HepG2 (cell line): ENCODE measurements around the gene GIMAP8. TPM values are rescaled to one million over a fixed set of nuclear protein-coding genes. Genes with fewer than 3 reads are reported as not detected.

ENCODE experiments used
- ATAC-seq: fragments of 200-7000 bp; cut with Tn5 transposase; 3 replicates; pipeline ENCODE4 v1.9.1; 2020; ENCODE audit warnings: mild to moderate bottlenecking, moderate library complexity
- BruUV-seq: library from RNA; stranded (reverse); fragments of 400-500 nt; replicated peaks from 2 replicates; lab custom pipeline; 2021; lab: Mats Ljungman, UMichigan
- CTCF ChIA-PET: fragments of 300-600 bp; formaldehyde crosslinking; extraction: SDS; loops from one replicate; lab custom pipeline; 2021; ENCODE audit warnings: low total read pairs, inconsistent platforms, low intra/inter-chr PET ratio; lab: Yijun Ruan, JAX
- POLR2A ChIA-PET: fragments of 350-600 bp; sonication (Branson Sonifier 250); formaldehyde crosslinking; loops from one replicate; lab custom pipeline; 2020; ENCODE audit warnings: antibody characterized with exemption, inconsistent platforms; lab: Yijun Ruan, JAX
- DNase-seq: peaks from one replicate; pipeline ENCODE4 v3.0.0-alpha.2; 2015; ENCODE audit warnings: low spot score
- FAIRE-seq: peaks from 3 replicates; lab custom pipeline; 2011; peaks lifted over from hg19 to GRCh38; lab: Jason Lieb, UNC
- H2AFZ ChIP-seq: one replicate; pipeline ENCODE4 v1.6.1; 2011; ENCODE audit warnings: low read length, inconsistent platforms
- H3K27ac ChIP-seq: fragments of 300-600 bp; 3 replicates; pipeline ENCODE4 v1.8.0; 2011; ENCODE audit warnings: mixed run types, mild to moderate bottlenecking, mixed read lengths, low read length, inconsistent platforms; ENCODE audit not compliant: insufficient read depth; ENCODE audit errors: extremely low read length
- H3K27me3 ChIP-seq, 2 experiments: fragments of 200-600 bp in 1 of 2; 2 replicates in 1 of 2; 3 replicates in 1 of 2; pipeline versions ENCODE4 v1.6.0 to v1.8.0; 2011; ENCODE audit warnings: low read length in 2 of 2, mild to moderate bottlenecking in 2 of 2, moderate library complexity in 2 of 2, inconsistent platforms in 1 of 2; ENCODE audit not compliant: insufficient read depth in 2 of 2, control insufficient read depth in 1 of 2
- H3K36me3 ChIP-seq, 2 experiments: fragments of 200-600 bp in 1 of 2; replicated peaks in 1 of 2; 2 replicates in 1 of 2; 3 replicates in 1 of 2; pipeline versions ENCODE4 v1.5.1 to v1.8.0; 2011; ENCODE audit warnings: low read length in 2 of 2, inconsistent platforms in 1 of 2; ENCODE audit not compliant: insufficient read depth in 2 of 2, control insufficient read depth in 1 of 2
- H3K4me1 ChIP-seq: 2 replicates; pipeline ENCODE4 v1.5.1; 2012; ENCODE audit warnings: low read length, inconsistent platforms; ENCODE audit not compliant: insufficient read depth
- H3K4me2 ChIP-seq: 2 replicates; pipeline ENCODE4 v1.6.0; 2011; ENCODE audit warnings: low read depth, low read length, inconsistent platforms
- H3K4me3 ChIP-seq, 3 experiments: fragments of 200-600 bp in 1 of 3; sonication (generic), shearing (Covaris generic) in 1 of 3; replicated peaks in 1 of 3; 2 replicates each; pipeline ENCODE4 v1.5.1; 2011 to 2016; ENCODE audit warnings: low read length in 3 of 3, inconsistent platforms in 2 of 3, low read depth in 2 of 3, mild to moderate bottlenecking in 2 of 3, control low read depth in 1 of 3, mixed read lengths in 1 of 3; ENCODE audit not compliant: insufficient read depth in 1 of 3
- H3K79me2 ChIP-seq: one replicate; pipeline ENCODE4 v1.6.1; 2011; ENCODE audit warnings: low read length, inconsistent platforms; ENCODE audit not compliant: insufficient read depth
- H3K9ac ChIP-seq: 2 replicates; pipeline ENCODE4 v1.6.0; 2011; ENCODE audit warnings: mild to moderate bottlenecking, low read depth, low read length, inconsistent platforms; ENCODE audit not compliant: insufficient read depth
- H3K9me3 ChIP-seq: 2 replicates; pipeline ENCODE4 v1.5.1; 2012; ENCODE audit warnings: mild to moderate bottlenecking, low read length
- H4K20me1 ChIP-seq: 2 replicates; pipeline ENCODE4 v1.6.0; 2011; ENCODE audit warnings: inconsistent platforms, mild to moderate bottlenecking, low read length, moderate library complexity; ENCODE audit not compliant: insufficient read depth
- BHLHE40 ChIP-seq: IDR thresholded peaks from 2 replicates; pipeline ENCODE4 v1.6.1; 2011; ENCODE audit warnings: low read length, improper control_type of control experiment
- BRD4 ChIP-seq: sonication (generic); formaldehyde crosslinking; IDR thresholded peaks from 2 replicates; pipeline ENCODE4 v1.4.0; 2020; ENCODE audit warnings: missing genetic modification reagents
- CTCF ChIP-seq: sonication (generic); formaldehyde crosslinking; IDR thresholded peaks from 2 replicates; pipeline ENCODE4 v1.5.0; 2020; ENCODE audit warnings: mild to moderate bottlenecking, missing genetic modification reagents, moderate library complexity
- NFAT5 ChIP-seq: sonication (generic); formaldehyde crosslinking; IDR thresholded peaks from 2 replicates; pipeline ENCODE4 v1.4.0; 2020; ENCODE audit warnings: missing genetic modification reagents
- NRL ChIP-seq: sonication (generic); formaldehyde crosslinking; IDR thresholded peaks from 2 replicates; pipeline ENCODE4 v1.5.0; 2020; ENCODE audit warnings: missing genetic modification reagents, mild to moderate bottlenecking, moderate library complexity, borderline replicate concordance
- PRMT3 ChIP-seq: sonication (generic); formaldehyde crosslinking; IDR thresholded peaks from 2 replicates; pipeline ENCODE4 v1.8.1; 2022; ENCODE audit warnings: low read depth, mild to moderate bottlenecking, moderate library complexity, missing genetic modification reagents, borderline replicate concordance
- PRPF4 ChIP-seq: fragments of 200-400 bp; formaldehyde crosslinking; IDR thresholded peaks from 2 replicates; pipeline ENCODE4 v1.6.1; 2016; ENCODE audit warnings: low read length, low read depth; ENCODE audit not compliant: poor library complexity, severe bottlenecking
- RAD21 ChIP-seq: fragments of 450-650 bp; formaldehyde crosslinking; IDR thresholded peaks from 2 replicates; pipeline ENCODE4 v1.5.0; 2020; ENCODE audit warnings: mild to moderate bottlenecking
- RBM39 ChIP-seq: fragments of 200-400 bp; formaldehyde crosslinking; IDR thresholded peaks from one replicate; pipeline ENCODE4 v1.6.1; 2018; ENCODE audit warnings: antibody characterized with exemption, mild to moderate bottlenecking, low read depth, low read length; ENCODE audit not compliant: poor library complexity, severe bottlenecking
- SIN3B ChIP-seq: fragments of 150-350 bp; IDR thresholded peaks from 2 replicates; pipeline ENCODE4 v1.6.1; 2014; ENCODE audit warnings: low read length
- TOPORS ChIP-seq: sonication (generic); formaldehyde crosslinking; IDR thresholded peaks from 2 replicates; pipeline ENCODE4 v1.8.0; 2023; ENCODE audit warnings: mild to moderate bottlenecking, missing genetic modification reagents
- U2AF2 ChIP-seq: fragments of 200-400 bp; formaldehyde crosslinking; IDR thresholded peaks from 2 replicates; pipeline ENCODE4 v1.6.1; 2017; ENCODE audit warnings: low read depth, mild to moderate bottlenecking, low read length
- YEATS2 ChIP-seq: sonication (generic); formaldehyde crosslinking; IDR thresholded peaks from 2 replicates; pipeline ENCODE4 v1.4.0; 2020; ENCODE audit warnings: missing genetic modification reagents, borderline replicate concordance
- ZFP37 ChIP-seq: sonication (generic); formaldehyde crosslinking; IDR thresholded peaks from 2 replicates; pipeline ENCODE4 v1.4.0; 2020; ENCODE audit warnings: missing genetic modification reagents, borderline replicate concordance
- ZNF121 ChIP-seq: sonication (generic); formaldehyde crosslinking; IDR thresholded peaks from 2 replicates; pipeline ENCODE4 v1.5.0; 2020; ENCODE audit warnings: mild to moderate bottlenecking, missing genetic modification reagents
- ZNF230 ChIP-seq: sonication (generic); formaldehyde crosslinking; IDR thresholded peaks from 2 replicates; pipeline ENCODE4 v1.4.0; 2020; ENCODE audit warnings: mild to moderate bottlenecking, missing genetic modification reagents
- ZNF737 ChIP-seq: sonication (generic); formaldehyde crosslinking; IDR thresholded peaks from 2 replicates; pipeline ENCODE4 v1.5.0; 2020; ENCODE audit warnings: missing genetic modification reagents, mild to moderate bottlenecking, borderline replicate concordance
- ZNF747 ChIP-seq: sonication (generic); formaldehyde crosslinking; IDR thresholded peaks from 2 replicates; pipeline ENCODE4 v1.8.1; 2023; ENCODE audit warnings: missing genetic modification reagents, mild to moderate bottlenecking, borderline replicate concordance
- WGBS: methylation state at CpG from one replicate; pipeline ENCODE4 v1.1.6; 2017; ENCODE audit warnings: low lambda C conversion rate; 5-methylcytosine and 5-hydroxymethylcytosine counted together
- in situ Hi-C: cut with HindIII; loops from 2 replicates; pipeline ENCODE4 v1.10.0; 2017; ENCODE audit warnings: low pct_unique_long_range_greater_than_20kb; ENCODE audit not compliant: extremely low pct_ligation_motif_present
- intact Hi-C: fragments of 100-400 bp; cut with micrococcal nuclease; formaldehyde crosslinking; loops from one replicate; pipeline ENCODE4 v1.10.0; 2022; ENCODE audit not compliant: unreplicated experiment
- polyA plus RNA-seq, 8 experiments: library from polyadenylated mRNA; depleted of rRNA in 3 of 8; stranded (reverse) in 7 of 8; unstranded in 1 of 8; fragments of >200 nt; fragmentation: Illumina TruSeq in 4 of 8; extraction: Trizol in 4 of 8; gene quantifications; 2 replicates each; pipeline versions ENCODE4 v1.2.1 to v1.2.3, GENCODE V29; 2011 to 2016; ENCODE audit warnings: low read depth in 4 of 8, missing spikeins in 1 of 8, mixed read lengths in 1 of 8; ENCODE audit not compliant: insufficient read depth in 1 of 8
- total RNA-seq, 5 experiments: library from RNA; depleted of rRNA; stranded (reverse); fragments of >200 nt; fragmentation: Illumina TruSeq; extraction: Trizol; gene quantifications; 2 replicates each; pipeline ENCODE4 v1.2.3, GENCODE V29; 2016; ENCODE audit warnings: low read depth in 1 of 5
- TF ChIP-seq, protein P1 (sequence below): sonication (generic); formaldehyde crosslinking; conservative IDR thresholded peaks from 2 replicates; pipeline ENCODE4 v1.4.0; 2020; ENCODE audit warnings: missing genetic modification reagents

The GIMAP8 gene
- total and polyA plus RNA-seq, 2 of the 13 experiments (the other 11 are each of a cell fraction or from before 2014, with no cell fraction given) = not detected

DNA sequence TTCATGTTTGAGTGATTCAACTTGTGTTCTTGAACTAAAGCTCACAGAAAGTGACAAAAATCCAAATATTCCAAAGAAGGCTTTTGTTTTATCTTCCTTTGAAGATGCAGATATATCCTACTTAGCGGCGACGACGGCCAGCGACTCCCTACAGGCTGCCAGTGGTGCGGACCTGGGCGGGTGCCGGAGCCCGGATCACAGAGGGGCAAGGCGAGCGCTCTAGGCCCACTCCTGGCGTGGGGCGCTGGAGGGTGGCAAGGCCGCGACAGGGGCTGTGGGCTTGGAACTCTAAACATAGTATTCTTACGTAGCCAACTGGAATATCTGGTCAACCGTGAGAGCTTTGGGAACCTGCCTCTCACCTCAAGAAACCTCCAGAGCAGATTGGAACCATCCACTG lies 63.3 kb downstream of the GIMAP8 start:
- intact Hi-C loops = no loop called here
- POLR2A ChIA-PET = no interaction called here
- FAIRE-seq = no peak
- TF ChIP-seq RBM39 (no peak), NRL (CRISPR knock-in tag) (no peak), U2AF2 (no peak), RAD21 (CRISPR knock-in tag) (no peak), CTCF (CRISPR knock-in tag) (no peak), ZNF121 (CRISPR knock-in tag) (no peak), SIN3B (no peak), ZNF737 (CRISPR knock-in tag) (no peak), PRMT3 (CRISPR knock-in tag) (no peak), ZNF747 (CRISPR knock-in tag) (no peak), NFAT5 (no peak), BRD4 (CRISPR knock-in tag) (no peak), YEATS2 (CRISPR knock-in tag) (no peak), PRPF4 (no peak), BHLHE40 (no peak), ZFP37 (CRISPR knock-in tag) (no peak), ZNF230 (CRISPR knock-in tag) (no peak), TOPORS (CRISPR knock-in tag) (no peak)
- TF ChIP-seq, protein P1, sequence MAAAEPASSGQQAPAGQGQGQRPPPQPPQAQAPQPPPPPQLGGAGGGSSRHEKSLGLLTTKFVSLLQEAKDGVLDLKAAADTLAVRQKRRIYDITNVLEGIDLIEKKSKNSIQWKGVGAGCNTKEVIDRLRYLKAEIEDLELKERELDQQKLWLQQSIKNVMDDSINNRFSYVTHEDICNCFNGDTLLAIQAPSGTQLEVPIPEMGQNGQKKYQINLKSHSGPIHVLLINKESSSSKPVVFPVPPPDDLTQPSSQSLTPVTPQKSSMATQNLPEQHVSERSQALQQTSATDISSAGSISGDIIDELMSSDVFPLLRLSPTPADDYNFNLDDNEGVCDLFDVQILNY (CRISPR knock-in tag) = no peak

More for the DNA sequence above, 63.3 kb downstream of the GIMAP8 start:
- Histone ChIP-seq H3K79me2 (no peaks in the 10 kb centered on the region), H3K4me2 (no peak overlapping the region), H3K36me3 (no peaks in the 10 kb centered on the region), H3K27ac (no peak overlapping the region), H2AFZ (no peak overlapping the region), H3K9ac (no peak overlapping the region), H3K4me1 (no peaks in the 10 kb centered on the region), H3K27me3 (peaks cover 0 to 6% of the 10 kb centered on the region in 2 experiments; a peak in 2 of 5 replicates), H3K4me3 (no peak overlapping the region), H3K9me3 (no peaks in the 10 kb centered on the region), H4K20me1 (no peaks in the 10 kb centered on the region)
- 66% methylated on average over 16 of the region's 17 CpGs for WGBS
- BruUV-seq = no TSS peak
- CTCF ChIA-PET = no interaction called here
- in situ Hi-C loops = no loop called here
- no peak for ATAC-seq
- no peak for DNase-seq
